ENCODE data around the gene GRM7. TPM values are rescaled to one million over a fixed set of nuclear protein-coding genes. Genes with fewer than 3 reads are reported as not detected.

Gene GRM7
- total RNA-seq, 2 experiments from 2014 or later = not detected

- H3K27me3 Mint-ChIP-seq = no peaks in the 10 kb centered on the region
- POLR2A ChIA-PET = no interaction called here
- H3K4me3 Mint-ChIP-seq = no peak overlapping the region
- no peaks in the 10 kb centered on the region for H3K4me1 Mint-ChIP-seq (ENCODE audit: low read depth)
- no peak for TF ChIP-seq CTCF (IDR thresholded peaks at IDR 0.05)
- intact Hi-C loops (cut with micrococcal nuclease) = no loop called here
- CTCF ChIA-PET = no interaction called here
- no peak for ATAC-seq
- no peak overlapping the region for H3K27ac Mint-ChIP-seq
- DNase-seq = no peak
- peaks cover 1% of the 10 kb centered on the region for H3K9me3 Mint-ChIP-seq
- no peaks in the 10 kb centered on the region for H3K36me3 Mint-ChIP-seq (ENCODE audit: low read depth)
Observed at GRCh38 chr3:7226393-7226792, 365.5 kb downstream of the GRM7 start.

- peaks cover 8% of the 10 kb centered on the region for H3K9me3 Mint-ChIP-seq
- TF ChIP-seq CTCF (IDR thresholded peaks at IDR 0.05) = no peak
- no peaks in the 10 kb centered on the region for H3K36me3 Mint-ChIP-seq (ENCODE audit: low read depth)
- ChIA-PET POLR2A (interaction anchor here (0.6 to 0.9 kb wide), 2 partner anchors 9 to 21 kb away, joined by 3 to 4 read pairs; no protein-coding TSS in a partner anchor), CTCF (no interaction called here)
- intact Hi-C loops (cut with micrococcal nuclease) = no loop called here
- H3K4me1 Mint-ChIP-seq (ENCODE audit: low read depth) = no peaks in the 10 kb centered on the region
- no peak for DNase-seq
- H3K27me3 Mint-ChIP-seq = no peaks in the 10 kb centered on the region
- H3K4me3 Mint-ChIP-seq = no peak overlapping the region
- no peak for ATAC-seq
- H3K27ac Mint-ChIP-seq = no peak overlapping the region
Observed at GRCh38 chr3:7238565-7239295, 377.8 kb downstream of the GRM7 start.

GRCh38 chr3:7241584-7242302 lies 380.8 kb downstream of the GRM7 start:
- intact Hi-C loops (cut with micrococcal nuclease) = no loop called here
- DNase-seq (no peak), ATAC-seq (no peak)
- Mint-ChIP-seq H3K36me3 (ENCODE audit: low read depth) (no peaks in the 10 kb centered on the region), H3K27ac (no peak overlapping the region), H3K4me3 (no peak overlapping the region), H3K27me3 (no peaks in the 10 kb centered on the region), H3K4me1 (ENCODE audit: low read depth) (no peaks in the 10 kb centered on the region), H3K9me3 (peaks cover 6% of the 10 kb centered on the region)
- POLR2A ChIA-PET = no interaction called here
- CTCF ChIA-PET = interaction anchor here (0.6 to 0.7 kb wide), 2 partner anchors 190 to 1194 kb away, joined by 4 read pairs; no protein-coding TSS in a partner anchor
- TF ChIP-seq CTCF (IDR thresholded peaks at IDR 0.05) = no peak

GRCh38 chr3:7242303-7242635 lies 381.4 kb downstream of the GRM7 start:
- no peak overlapping the region for H3K27ac Mint-ChIP-seq
- H3K9me3 Mint-ChIP-seq = peaks cover 4% of the 10 kb centered on the region
- no peak overlapping the region for H3K4me3 Mint-ChIP-seq
- intact Hi-C loops (cut with micrococcal nuclease) = no loop called here
- ATAC-seq = no peak
- H3K36me3 Mint-ChIP-seq (ENCODE audit: low read depth) = no peaks in the 10 kb centered on the region
- POLR2A ChIA-PET = no interaction called here
- no peak for TF ChIP-seq CTCF (IDR thresholded peaks at IDR 0.05)
- CTCF ChIA-PET = interaction anchor here (0.7 kb wide), 1 partner anchor 1194 kb away, joined by 4 read pairs; no protein-coding TSS in a partner anchor
- DNase-seq = no peak
- H3K27me3 Mint-ChIP-seq = no peaks in the 10 kb centered on the region
- H3K4me1 Mint-ChIP-seq (ENCODE audit: low read depth) = no peaks in the 10 kb centered on the region

- intact Hi-C loops (cut with micrococcal nuclease) = no loop called here
- no peak overlapping the region for H3K4me3 Mint-ChIP-seq
- no peaks in the 10 kb centered on the region for H3K4me1 Mint-ChIP-seq (ENCODE audit: low read depth)
- TF ChIP-seq CTCF (IDR thresholded peaks at IDR 0.05) = no peak
- CTCF ChIA-PET = no interaction called here
- H3K27me3 Mint-ChIP-seq = no peaks in the 10 kb centered on the region
- no peak overlapping the region for H3K27ac Mint-ChIP-seq
- DNase-seq (no peak), ATAC-seq (no peak)
- POLR2A ChIA-PET = no interaction called here
- no peaks in the 10 kb centered on the region for H3K36me3 Mint-ChIP-seq (ENCODE audit: low read depth)
- no peaks in the 10 kb centered on the region for H3K9me3 Mint-ChIP-seq
Observed at GRCh38 chr3:7249493-7250076, 388.7 kb downstream of the GRM7 start.
